HG03025 (cell line): ENCODE results near the gene EHBP1.

Experiments used
- ATAC-seq: cut with Tn5 transposase; IDR thresholded peaks from one replicate; pipeline ENCODE4 v1.9.1; 2021; ENCODE audit warnings: mild to moderate bottlenecking, moderate library complexity; ENCODE audit not compliant: unreplicated experiment, low FRiP score

The EHBP1 gene

GRCh38 chr2:62705007-62705829, at the start of gene EHBP1:
TSS of gene EHBP1 (plus strand) at chr2:62705713. CDS start at chr2:62707192, 1,479 bp downstream.
- ATAC-seq = peak; percentile 95

- peak; percentile 63 for ATAC-seq
Observed at GRCh38 chr2:62657783-62658182, 47.7 kb upstream of the EHBP1 start.

GRCh38 chr2:62658891-62659290, 46.6 kb upstream of the EHBP1 start:
- ATAC-seq = no peak

- peak; percentile 61 for ATAC-seq
Observed at GRCh38 chr2:62660087-62660486, 45.4 kb upstream of the EHBP1 start.

GRCh38 chr2:62660582-62661262, 44.8 kb upstream of the EHBP1 start:
- no peak for ATAC-seq

GRCh38 chr2:62661263-62661635, 44.3 kb upstream of the EHBP1 start:
- no peak for ATAC-seq

GRCh38 chr2:62662131-62662530, 43.4 kb upstream of the EHBP1 start:
- ATAC-seq = no peak

- no peak for ATAC-seq
Observed at GRCh38 chr2:62662554-62662953, 43.0 kb upstream of the EHBP1 start.

- no peak for ATAC-seq
Observed at GRCh38 chr2:62663411-62663810, 42.1 kb upstream of the EHBP1 start.

GRCh38 chr2:62663920-62664795, 41.4 kb upstream of the EHBP1 start:
- ATAC-seq = no peak

GRCh38 chr2:62665446-62665845, 40.1 kb upstream of the EHBP1 start:
- no peak for ATAC-seq

- no peak for ATAC-seq
Observed at GRCh38 chr2:62669180-62669579, 36.3 kb upstream of the EHBP1 start.

- no peak for ATAC-seq
Observed at GRCh38 chr2:62672601-62673000, 32.9 kb upstream of the EHBP1 start.

GRCh38 chr2:62675062-62675461, 30.5 kb upstream of the EHBP1 start:
- ATAC-seq = no peak

- no peak for ATAC-seq
Observed at GRCh38 chr2:62685256-62685655, 20.3 kb upstream of the EHBP1 start.

GRCh38 chr2:62686012-62686685, 19.4 kb upstream of the EHBP1 start:
- ATAC-seq = no peak

- ATAC-seq = no peak
Observed at GRCh38 chr2:62687636-62688035, 17.9 kb upstream of the EHBP1 start.

GRCh38 chr2:62688771-62689170, 16.7 kb upstream of the EHBP1 start:
- no peak for ATAC-seq

GRCh38 chr2:62691186-62691585, 14.3 kb upstream of the EHBP1 start:
- ATAC-seq = no peak

- ATAC-seq = no peak
Observed at GRCh38 chr2:62692225-62692624, 13.3 kb upstream of the EHBP1 start.
